Measurements from ENCODE around the gene FBXL7. TPM values are rescaled to one million over a fixed set of nuclear protein-coding genes. Genes with fewer than 3 reads are reported as not detected.

The FBXL7 gene
- total RNA-seq, 6 experiments from 2014 or later, result 0.81 to 1.9 (median 1.3) TPM

- intact Hi-C loops (cut with DNase I), result no loop called here
- Histone ChIP-seq H3K27ac (no peak overlapping the region), H3K4me3 (no peak overlapping the region), H3K27me3 (no peaks in the 10 kb centered on the region), H3K36me3 (no peaks in the 10 kb centered on the region), H3K4me1 (no peaks in the 10 kb centered on the region), H3K9me3 (no peaks in the 10 kb centered on the region)
- DNase-seq (no peak), ATAC-seq (no peak)
- no peak for TF ChIP-seq POLR2A (IDR thresholded peaks at IDR 0.05)
- no peak for TF ChIP-seq CTCF (IDR thresholded peaks at IDR 0.05)
- 82% methylated on average over 4 of the region's 4 CpGs for WGBS (ENCODE audit: insufficient coverage, low coverage, low lambda C conversion rate, missing lambda C conversion rate)
Observed at GRCh38 chr5:15566306-15566705, 66.3 kb downstream of the FBXL7 start.

DNA sequence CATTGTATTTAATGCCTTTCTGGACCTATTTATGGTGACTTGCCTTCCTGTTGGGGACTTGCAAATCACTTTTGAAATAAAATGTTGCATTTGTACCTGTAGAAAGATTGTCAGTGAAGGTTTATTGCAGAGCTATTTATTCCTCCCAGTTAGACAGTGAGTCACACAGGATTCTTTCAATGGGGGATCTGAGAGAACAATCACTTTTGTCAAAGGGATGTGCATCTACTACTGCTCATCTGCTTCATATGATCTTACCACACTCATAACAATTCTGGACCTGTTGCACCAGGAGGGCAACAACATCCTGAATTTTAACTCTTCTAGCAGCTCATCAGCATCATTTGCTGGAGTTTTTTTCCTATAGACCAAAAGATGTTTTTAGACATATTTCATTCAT, 66.8 kb downstream of the FBXL7 start:
- no peak for TF ChIP-seq CTCF (IDR thresholded peaks at IDR 0.05)
- no peak for TF ChIP-seq POLR2A (IDR thresholded peaks at IDR 0.05)
- H3K9me3 ChIP-seq, result no peaks in the 10 kb centered on the region
- no peak overlapping the region for H3K27ac ChIP-seq
- DNase-seq (no peak), ATAC-seq (no peak)
- H3K36me3 ChIP-seq, result no peaks in the 10 kb centered on the region
- H3K4me1 ChIP-seq, result no peaks in the 10 kb centered on the region
- no peak overlapping the region for H3K4me3 ChIP-seq
- no peaks in the 10 kb centered on the region for H3K27me3 ChIP-seq
- intact Hi-C loops (cut with DNase I), result no loop called here

DNA sequence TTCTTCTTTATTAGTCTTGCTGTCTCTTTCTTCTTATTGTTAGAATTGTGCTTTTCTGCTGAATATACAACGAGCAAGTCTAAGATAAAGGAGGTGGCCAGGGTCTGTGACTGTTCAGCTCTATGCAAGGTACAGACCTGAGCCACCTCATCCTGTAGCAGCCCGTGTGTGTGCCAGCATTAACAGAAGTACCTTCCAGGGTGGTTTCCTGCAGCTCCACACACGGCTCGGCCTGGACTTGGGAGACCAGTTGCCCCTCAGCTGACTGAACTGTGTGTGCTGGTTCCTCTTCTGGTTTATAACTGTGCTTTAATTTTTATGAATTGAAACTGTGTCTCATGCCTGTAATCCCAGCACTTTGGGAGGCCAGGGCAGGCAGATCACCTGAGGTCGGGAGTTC, 70.5 kb downstream of the FBXL7 start:
- TF ChIP-seq CTCF (IDR thresholded peaks at IDR 0.05) (no peak), POLR2A (IDR thresholded peaks at IDR 0.05) (no peak)
- no peak overlapping the region for H3K27ac ChIP-seq
- no peaks in the 10 kb centered on the region for H3K9me3 ChIP-seq
- peaks cover 0 to 3% (median 0%) of the 10 kb centered on the region in 4 donors for H3K4me1 ChIP-seq
- DNase-seq (no peak), ATAC-seq (no peak)
- no peak overlapping the region for H3K4me3 ChIP-seq
- 80% methylated on average over 2 of the region's 5 CpGs for WGBS (ENCODE audit: insufficient coverage, low coverage, low lambda C conversion rate, missing lambda C conversion rate)
- intact Hi-C loops (cut with DNase I), result no loop called here
- no peaks in the 10 kb centered on the region for H3K27me3 ChIP-seq
- no peaks in the 10 kb centered on the region for H3K36me3 ChIP-seq

DNA sequence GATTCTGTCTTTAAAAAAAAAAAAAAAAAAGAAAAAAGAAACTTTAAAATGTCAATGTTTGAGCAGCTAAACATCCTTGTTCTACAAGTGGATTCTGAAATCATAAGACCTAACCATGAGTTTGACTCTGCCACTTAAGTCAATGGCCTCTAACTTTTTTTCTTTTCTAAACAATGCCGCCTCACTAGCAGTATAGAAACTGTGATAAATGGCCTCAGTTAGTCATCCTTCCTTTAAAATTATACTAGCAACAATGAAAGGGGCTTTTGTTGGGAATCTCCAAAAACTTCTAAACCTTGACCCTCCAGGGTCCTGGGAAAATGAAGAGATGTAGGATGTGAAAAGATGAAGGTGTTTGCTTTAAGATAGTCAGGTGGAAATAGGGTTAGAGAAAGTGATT, 71.1 kb downstream of the FBXL7 start:
- Histone ChIP-seq H3K4me1 (peaks cover 0 to 3% (median 0%) of the 10 kb centered on the region in 4 donors), H3K4me3 (no peak overlapping the region), H3K36me3 (no peaks in the 10 kb centered on the region), H3K9me3 (no peaks in the 10 kb centered on the region), H3K27ac (no peak overlapping the region), H3K27me3 (no peaks in the 10 kb centered on the region)
- WGBS (ENCODE audit: insufficient coverage, low coverage, low lambda C conversion rate, missing lambda C conversion rate), result 69% methylated on average over 1 of the region's 1 CpG
- DNase-seq (no peak), ATAC-seq (no peak)
- no peak for TF ChIP-seq POLR2A (IDR thresholded peaks at IDR 0.05)
- intact Hi-C loops (cut with DNase I), result no loop called here

- intact Hi-C loops (cut with DNase I), result no loop called here
- DNase-seq, result no peak
- no peak overlapping the region for H3K4me3 ChIP-seq
- no peaks in the 10 kb centered on the region for H3K36me3 ChIP-seq
- peaks cover 0 to 3% (median 0%) of the 10 kb centered on the region in 4 donors for H3K4me1 ChIP-seq
- H3K27me3 ChIP-seq, result no peaks in the 10 kb centered on the region
- ATAC-seq, result no peak
- 70% methylated on average over 2 of the region's 7 CpGs for WGBS (ENCODE audit: insufficient coverage, low coverage, low lambda C conversion rate, missing lambda C conversion rate)
- no peak overlapping the region for H3K27ac ChIP-seq
- no peaks in the 10 kb centered on the region for H3K9me3 ChIP-seq
- no peak for TF ChIP-seq POLR2A (IDR thresholded peaks at IDR 0.05)
- no peak for TF ChIP-seq CTCF (IDR thresholded peaks at IDR 0.05)
Observed at GRCh38 chr5:15571618-15572017, 71.6 kb downstream of the FBXL7 start.

Measured in right lobe of liver (tissue), 6 donors.